GM12892 (cell line): ENCODE data around the gene CPA1.

ENCODE experiments used
- POLR2A ChIP-seq: IDR thresholded peaks from 2 replicates; pipeline ENCODE4 v1.6.1; 2011; ENCODE audit warnings: low read depth, low read length, control low read depth
- POLR2AphosphoS5 ChIP-seq: IDR thresholded peaks from 2 replicates; pipeline ENCODE4 v1.6.1; 2011; ENCODE audit warnings: low read depth, low read length, control low read depth

DNA sequence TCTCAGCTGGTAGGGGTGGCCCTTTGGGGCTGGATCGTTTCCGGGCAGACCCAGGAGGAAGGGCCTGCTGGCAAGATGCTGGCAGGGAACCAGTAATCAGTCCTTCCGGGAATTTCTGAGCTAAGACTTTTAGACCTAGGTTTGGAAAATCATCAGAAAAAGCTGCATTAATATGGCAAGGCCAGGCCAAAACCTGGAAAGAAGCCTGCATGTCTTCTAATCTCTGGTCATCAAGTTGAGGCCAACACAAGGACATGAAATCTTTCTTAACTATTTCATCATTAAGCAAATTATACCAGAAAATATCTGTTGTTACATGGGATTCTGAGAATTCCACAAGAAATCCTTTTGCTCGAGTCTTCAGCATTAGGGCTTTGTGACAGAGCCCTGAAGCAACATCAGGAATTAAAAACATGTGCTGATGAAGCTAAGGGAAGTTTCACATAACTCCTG lies 19.9 kb downstream of the CPA1 start:
- TF ChIP-seq POLR2AphosphoS5: no peak
- no peak for TF ChIP-seq POLR2A
